GM18502 (cell line): ENCODE measurements around the gene PPP1R12B.
"Not testable (repeated sequence)": the region's sequence is repeated elsewhere in the genome, so short reads cannot be mapped to it uniquely, and the experiment has no call there.

Experiments used
- ATAC-seq: cut with Tn5 transposase; IDR thresholded peaks from one replicate; pipeline ENCODE4 v1.9.1; 2021; ENCODE audit warnings: mild to moderate bottlenecking; ENCODE audit not compliant: unreplicated experiment, poor library complexity

The PPP1R12B gene

GRCh38 chr1:202438393-202439174 is 90.1 kb downstream of the PPP1R12B start:
- ATAC-seq = no peak

GRCh38 chr1:202439308-202439707 is 90.8 kb downstream of the PPP1R12B start:
- no peak for ATAC-seq

DNA sequence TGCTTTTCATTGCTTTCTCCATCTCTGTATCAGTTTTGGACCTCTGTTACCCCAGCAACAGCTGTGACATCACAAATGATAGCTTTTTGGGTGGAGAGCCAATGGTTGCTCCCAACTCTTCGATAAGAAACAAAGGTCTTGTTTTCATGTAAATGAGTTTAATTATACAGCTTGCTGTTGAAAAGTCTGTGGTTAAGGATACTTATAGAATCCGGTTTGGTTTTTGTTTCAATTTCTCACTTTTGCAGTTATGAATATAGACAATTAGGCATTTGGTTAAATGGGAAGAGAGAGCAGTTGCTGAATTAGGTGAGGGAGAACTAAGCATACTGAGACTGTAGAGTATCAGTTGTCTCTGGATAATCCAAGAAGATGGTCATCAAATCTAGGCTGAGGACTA is 99.6 kb downstream of the PPP1R12B start:
- not testable (repeated sequence) for ATAC-seq

GRCh38 chr1:202451641-202452040 is 103.1 kb downstream of the PPP1R12B start:
- ATAC-seq = not testable (repeated sequence)

DNA sequence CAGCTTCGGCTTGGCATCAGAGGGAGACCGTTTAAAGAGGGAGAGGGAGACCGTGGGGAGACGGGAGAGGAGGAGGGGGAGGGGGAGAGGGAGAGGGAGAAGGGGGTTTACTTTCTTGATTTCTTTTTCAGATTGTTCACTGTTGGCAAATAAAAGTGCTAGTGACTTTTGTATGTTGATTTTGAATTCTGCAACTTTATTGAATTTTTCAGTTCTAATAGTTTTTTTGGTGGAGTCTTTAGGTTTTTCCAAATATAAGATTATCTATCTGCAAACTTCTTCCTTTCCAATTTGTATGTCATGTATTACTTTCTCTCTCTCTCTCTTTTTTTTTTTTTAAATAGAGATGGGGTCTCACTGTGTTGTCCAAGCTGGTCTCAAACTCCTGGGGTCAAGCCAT is 104.0 kb downstream of the PPP1R12B start:
- ATAC-seq = no peak

DNA sequence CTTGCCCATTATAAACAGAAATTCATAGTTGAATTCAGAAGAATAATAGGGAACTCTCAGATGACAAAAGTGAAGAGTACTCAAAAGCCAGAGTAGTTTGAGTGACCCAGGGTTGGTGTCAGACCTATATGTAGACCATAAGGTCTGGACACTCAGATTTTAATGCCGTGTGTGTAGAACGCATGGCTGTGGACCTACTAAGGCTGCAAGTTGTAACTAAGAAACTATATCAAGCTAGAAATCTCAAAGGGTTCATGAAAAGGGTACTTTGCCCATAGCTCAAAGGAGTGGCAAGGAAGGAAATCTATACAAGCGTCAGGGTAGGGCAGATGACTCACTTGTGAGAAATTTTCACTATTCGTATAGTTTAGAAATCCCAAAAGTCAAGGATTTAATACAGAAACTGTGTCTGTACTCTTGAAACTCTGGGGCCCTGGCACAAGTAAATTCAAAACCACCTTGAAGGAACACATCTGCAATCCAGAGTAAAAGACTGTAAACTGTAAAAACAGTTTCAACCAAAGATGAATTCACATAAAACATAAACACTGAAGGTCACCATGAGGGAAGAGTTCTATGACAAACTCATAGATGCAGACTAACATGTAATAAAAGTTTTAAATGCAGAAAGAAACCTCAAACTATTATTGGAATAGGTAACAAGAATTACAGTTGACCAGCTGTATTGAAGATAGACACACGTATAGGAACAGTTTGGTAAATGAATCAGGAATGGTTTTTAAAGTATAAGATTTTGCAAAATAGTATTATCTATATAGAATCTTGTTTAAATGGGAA is 108.1 kb downstream of the PPP1R12B start:
- ATAC-seq = not testable (repeated sequence)

- ATAC-seq = not testable (repeated sequence)
These were observed 110.2 kb downstream of the PPP1R12B start for GRCh38 chr1:202458651-202459050.

DNA sequence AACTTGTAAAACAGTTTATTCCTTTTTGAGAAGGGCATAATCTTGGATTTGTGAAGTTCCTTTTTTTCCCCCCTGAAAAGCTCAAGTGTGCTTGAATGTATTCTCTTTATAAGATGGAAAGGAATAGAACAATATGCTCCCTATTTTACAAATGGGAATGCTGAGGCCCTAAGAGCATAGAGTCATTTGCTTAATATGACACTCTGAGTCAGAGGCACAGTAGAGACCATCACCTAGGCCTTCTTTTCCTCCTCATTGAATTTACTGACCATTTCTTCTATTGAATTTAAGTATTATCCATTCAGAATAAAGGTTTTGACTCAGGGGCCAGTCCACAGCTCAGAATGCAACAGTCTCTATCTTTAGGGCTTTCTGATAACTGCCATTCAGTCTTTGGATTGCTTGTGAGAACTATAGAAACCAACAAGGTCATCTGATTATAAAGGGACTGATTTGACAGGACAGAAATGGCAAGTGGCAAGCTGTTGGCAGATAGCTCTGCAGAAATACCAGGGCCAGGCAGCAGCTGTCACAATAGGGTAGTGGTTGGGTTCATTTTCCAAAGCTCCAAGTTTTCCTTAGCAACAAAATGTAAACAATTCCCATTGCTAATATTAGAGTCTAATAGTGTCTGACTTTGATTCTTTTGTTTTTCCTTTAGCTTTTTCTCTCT is 111.1 kb downstream of the PPP1R12B start:
- not testable (repeated sequence) for ATAC-seq

DNA sequence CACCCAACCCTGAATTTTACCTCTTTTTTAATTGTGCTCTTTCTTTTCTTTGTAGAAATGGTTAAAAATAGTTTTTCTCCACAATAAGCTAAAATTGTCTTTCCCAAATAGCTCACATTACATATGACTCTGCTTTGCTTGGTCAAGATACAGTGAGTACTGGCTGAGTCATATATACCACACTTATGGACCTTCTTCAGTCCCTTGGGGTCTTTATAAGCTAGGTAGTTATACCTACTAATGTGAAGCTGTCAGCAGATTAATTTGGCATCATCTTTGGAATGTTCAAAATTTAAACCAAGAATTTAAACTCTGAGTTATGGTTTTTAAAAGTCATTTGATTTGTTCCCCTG is 111.6 kb downstream of the PPP1R12B start:
- ATAC-seq = not testable (repeated sequence)

DNA sequence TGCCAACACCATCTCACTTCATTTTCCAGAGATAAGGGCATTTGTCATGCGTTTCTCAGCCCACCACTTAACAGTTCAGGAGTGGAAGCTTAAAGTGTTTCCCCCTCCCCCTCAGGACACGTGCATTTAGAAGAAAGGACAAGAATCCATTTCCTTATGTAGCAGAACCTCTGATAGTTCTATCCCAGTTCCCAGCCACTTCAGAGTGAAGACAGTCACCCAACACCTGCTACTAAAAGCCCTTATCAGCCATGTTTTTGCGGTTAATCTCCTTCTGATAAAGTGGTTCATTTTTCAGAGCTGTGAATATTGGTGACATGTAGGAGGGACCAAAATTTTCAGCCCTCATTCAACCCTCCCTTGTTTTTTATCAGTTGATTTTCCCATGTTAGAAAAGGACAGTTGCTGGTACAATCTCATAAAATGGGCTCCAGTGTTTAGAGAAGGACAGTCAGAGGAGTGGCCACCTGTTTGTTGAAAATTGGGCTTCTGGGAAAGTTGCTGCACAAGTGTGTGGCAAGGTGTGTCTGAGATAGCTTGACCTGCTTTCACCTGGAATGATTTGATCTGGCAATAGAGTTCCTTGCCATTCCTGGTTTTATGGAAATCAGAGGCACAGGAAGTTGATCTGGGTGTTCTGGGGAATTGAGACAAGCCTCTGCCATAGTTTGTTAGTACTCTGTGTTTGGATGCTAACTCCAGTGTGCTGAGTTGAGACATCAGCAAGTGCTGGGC is 114.0 kb downstream of the PPP1R12B start:
- ATAC-seq = no peak

DNA sequence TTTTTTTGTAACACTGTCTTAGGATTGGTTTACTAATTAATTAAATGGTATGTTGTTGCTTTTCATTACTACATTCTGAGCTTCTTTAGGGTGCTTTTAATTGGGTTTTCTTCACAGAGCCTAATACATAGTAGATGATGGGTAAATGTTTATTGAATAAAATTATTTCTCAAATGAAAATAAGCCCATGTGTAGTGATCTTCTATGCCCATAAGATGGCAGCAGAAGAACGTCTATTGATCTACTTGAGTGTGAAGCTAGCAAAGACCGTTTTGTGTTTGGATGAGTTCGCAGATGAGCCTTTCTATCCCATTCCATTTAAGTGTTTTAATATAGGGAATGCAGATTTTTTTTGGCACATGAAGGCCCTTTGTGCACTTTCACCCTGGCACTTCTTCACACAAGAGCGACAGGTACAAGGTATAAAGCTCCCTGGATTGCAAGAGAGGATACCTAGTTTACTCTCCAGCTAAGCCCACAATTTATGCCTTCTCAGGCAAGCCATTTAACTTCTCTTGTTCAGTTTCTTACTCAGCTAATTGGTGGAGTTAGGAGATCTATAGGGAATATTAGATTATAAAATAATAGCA is 115.7 kb downstream of the PPP1R12B start:
- not testable (repeated sequence) for ATAC-seq

- not testable (repeated sequence) for ATAC-seq
These were observed 117.3 kb downstream of the PPP1R12B start for GRCh38 chr1:202465644-202466270.

GRCh38 chr1:202466339-202466738 is 117.8 kb downstream of the PPP1R12B start:
- ATAC-seq = not testable (repeated sequence)

DNA sequence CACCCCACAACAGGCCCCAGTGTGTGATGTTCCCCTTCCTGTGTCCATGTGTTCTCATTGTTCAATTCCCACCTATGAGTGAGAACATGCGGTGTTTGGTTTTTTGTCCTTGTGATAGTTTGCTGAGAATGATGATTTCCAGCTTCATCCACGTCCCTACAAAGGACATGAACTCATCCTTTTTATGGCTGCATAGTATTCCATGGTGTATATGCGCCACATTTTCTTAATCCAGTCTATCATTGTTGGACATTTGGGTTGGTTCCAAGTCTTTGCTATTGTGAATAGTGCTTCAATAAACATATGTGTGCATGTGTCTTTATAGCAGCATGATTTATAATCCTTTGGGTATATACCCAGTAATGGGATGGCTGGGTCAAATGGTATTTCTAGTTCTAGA is 118.9 kb downstream of the PPP1R12B start:
- not testable (repeated sequence) for ATAC-seq

DNA sequence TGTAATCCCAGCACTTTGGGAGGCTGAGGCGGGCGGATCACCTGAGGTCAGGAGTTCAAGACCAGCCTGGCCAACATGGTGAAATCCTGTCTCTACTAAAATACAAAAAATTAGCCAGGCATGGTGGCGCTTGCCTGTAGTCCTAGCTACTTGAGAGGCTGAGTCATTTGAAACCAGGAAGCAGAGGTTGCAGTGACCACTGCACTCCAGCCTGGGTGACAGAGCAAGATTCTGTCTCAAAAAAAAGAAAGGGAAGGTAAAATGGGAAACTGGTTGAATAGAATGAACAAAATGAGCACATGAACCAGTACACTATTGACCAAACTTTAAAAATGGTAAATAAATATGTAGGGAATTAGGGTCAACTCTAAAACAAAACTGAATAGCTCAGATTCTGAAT is 120.2 kb downstream of the PPP1R12B start:
- not testable (repeated sequence) for ATAC-seq

- ATAC-seq = not testable (repeated sequence)
These were observed 120.6 kb downstream of the PPP1R12B start for GRCh38 chr1:202469123-202469522.

DNA sequence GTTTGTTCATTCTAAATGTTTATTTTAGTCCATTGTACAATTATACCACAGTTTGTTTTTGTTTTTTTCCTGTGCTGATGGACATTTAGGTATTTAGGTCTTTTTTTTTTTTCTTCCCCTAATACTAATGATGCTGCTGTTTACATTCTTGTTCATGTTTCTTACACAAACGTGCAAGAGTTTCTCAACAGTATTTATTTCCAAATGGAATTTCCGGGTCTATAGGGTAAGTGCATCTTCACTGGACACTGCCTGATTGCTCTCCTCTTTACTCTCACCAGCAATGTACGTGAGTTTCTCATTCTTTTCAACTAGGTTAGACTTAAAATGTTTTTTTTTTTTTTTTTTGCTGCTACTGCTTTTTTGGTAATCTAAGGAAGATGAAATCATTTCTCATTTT is 122.7 kb downstream of the PPP1R12B start:
- ATAC-seq = no peak

DNA sequence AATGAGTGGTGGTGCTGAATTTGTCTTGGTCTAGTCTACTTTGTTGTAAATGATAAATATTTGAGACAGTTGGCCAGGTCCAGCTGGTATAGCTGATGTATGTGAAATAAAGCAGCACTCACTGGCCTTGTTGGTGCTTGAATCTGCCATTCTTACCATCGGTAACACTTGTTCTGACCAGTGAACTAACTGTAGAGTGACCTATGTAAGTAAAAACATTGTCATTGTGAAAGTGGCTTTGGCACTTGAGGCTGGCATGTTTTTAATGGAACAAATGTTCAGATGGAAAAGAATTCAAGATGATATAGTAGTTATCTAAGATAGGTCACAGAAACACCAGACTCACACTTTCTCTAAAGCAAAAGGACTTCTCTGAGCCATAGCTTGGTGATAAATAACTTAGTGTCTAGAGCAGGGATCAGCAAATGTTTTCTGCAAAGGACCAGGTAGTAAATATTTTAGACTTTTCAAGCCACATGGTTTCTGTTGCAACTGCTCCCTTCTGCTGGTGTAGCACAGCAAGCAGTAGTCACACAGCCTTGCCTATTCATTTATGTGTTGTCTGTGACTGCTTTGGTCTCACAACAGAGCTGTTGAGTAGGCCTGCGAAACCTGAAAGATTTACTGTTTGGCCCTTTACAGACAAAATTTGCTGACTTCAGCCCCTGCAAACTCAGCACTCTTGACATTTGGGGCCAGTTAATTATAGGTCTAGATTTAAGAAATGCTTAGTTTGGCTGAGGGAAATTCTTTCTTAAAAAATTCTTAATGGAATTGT is 124.0 kb downstream of the PPP1R12B start:
- not testable (repeated sequence) for ATAC-seq
